Measurements from ENCODE around the gene ABCC5. TPM values are rescaled to one million over a fixed set of nuclear protein-coding genes. Genes with fewer than 3 reads are reported as not detected.

Gene ABCC5
- total RNA-seq, 1 experiment from 2014 or later, result 151 TPM

DNA sequence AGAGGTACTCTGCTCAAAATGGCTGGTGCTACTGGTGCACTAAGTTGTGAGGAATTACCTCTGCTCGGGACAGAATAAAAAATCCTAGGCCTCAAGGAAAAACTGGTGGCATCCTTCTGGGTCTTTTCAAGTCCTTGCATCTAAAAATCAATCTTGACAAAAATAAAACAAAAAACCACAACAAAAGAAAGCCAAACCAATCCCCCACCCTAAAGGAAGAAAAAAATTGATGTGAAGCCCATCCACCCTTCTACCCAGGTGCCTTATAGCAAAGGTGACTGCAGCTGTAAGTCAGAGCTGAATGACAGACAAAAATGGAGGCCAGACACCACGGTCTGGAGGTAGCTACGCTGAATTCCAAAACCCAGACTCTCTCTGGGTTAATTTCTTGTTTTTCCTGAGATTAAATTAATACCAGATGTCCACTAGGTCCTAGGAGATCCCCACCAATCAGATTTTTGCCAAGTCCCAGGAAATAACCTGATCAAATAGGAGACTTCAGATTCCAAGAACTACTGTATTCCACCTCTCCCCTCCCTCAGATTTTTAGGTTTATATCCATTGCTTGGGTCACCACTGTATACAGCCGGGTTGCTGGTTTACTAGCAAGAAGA, 33.5 kb downstream of the ABCC5 start:
- H2AFZ ChIP-seq, result no peak overlapping the region
- peaks cover 84% of the 10 kb centered on the region for H3K36me3 ChIP-seq (ENCODE audit: low read depth)
- H3K27ac ChIP-seq, result no peak overlapping the region
- no peak overlapping the region for H3K4me2 ChIP-seq
- TF ChIP-seq, protein P1, sequence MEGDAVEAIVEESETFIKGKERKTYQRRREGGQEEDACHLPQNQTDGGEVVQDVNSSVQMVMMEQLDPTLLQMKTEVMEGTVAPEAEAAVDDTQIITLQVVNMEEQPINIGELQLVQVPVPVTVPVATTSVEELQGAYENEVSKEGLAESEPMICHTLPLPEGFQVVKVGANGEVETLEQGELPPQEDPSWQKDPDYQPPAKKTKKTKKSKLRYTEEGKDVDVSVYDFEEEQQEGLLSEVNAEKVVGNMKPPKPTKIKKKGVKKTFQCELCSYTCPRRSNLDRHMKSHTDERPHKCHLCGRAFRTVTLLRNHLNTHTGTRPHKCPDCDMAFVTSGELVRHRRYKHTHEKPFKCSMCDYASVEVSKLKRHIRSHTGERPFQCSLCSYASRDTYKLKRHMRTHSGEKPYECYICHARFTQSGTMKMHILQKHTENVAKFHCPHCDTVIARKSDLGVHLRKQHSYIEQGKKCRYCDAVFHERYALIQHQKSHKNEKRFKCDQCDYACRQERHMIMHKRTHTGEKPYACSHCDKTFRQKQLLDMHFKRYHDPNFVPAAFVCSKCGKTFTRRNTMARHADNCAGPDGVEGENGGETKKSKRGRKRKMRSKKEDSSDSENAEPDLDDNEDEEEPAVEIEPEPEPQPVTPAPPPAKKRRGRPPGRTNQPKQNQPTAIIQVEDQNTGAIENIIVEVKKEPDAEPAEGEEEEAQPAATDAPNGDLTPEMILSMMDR (conservative IDR thresholded peaks at IDR 0.05), result no peak
- no peak for TF ChIP-seq EZH2 (IDR thresholded peaks at IDR 0.05; ENCODE audit: low read depth)
- H4K20me1 ChIP-seq (ENCODE audit: insufficient read depth), result no peaks in the 10 kb centered on the region
- H3F3A ChIP-seq (ENCODE audit: insufficient read depth, low read depth), result peaks cover 6% of the 10 kb centered on the region; the same call in 1 of the 2 replicates
- POLR2A ChIA-PET (ENCODE audit: unreplicated experiment), result no interaction called here
- H3K9me3 ChIP-seq (ENCODE audit: insufficient read depth, low read depth), result no peaks in the 10 kb centered on the region
- no peaks in the 10 kb centered on the region for H3K27me3 ChIP-seq (ENCODE audit: insufficient read depth, low read depth)
- H3K79me2 ChIP-seq (ENCODE audit: low read depth), result 0 out of 2 replicates have a peak, but pooled peaks cover 5% of the 10 kb centered on the region
- no peak for DNase-seq
- H3K9me2 ChIP-seq (ENCODE audit: insufficient read depth), result no peaks in the 10 kb centered on the region
- CTCF ChIA-PET, result interaction anchor here (0.6 to 0.7 kb wide), 2 partner anchors 51 to 232 kb away, joined by 3 to 4 read pairs; no protein-coding TSS in a partner anchor
- intact Hi-C loops (cut with micrococcal nuclease; ENCODE audit: unreplicated experiment), result no loop called here
- no peaks in the 10 kb centered on the region for H3K4me1 ChIP-seq (replicated peaks; ENCODE audit: insufficient read depth)
- H3K4me3 ChIP-seq, result no peak overlapping the region
- no TSS peak for BruUV-seq (replicated peaks)

DNA sequence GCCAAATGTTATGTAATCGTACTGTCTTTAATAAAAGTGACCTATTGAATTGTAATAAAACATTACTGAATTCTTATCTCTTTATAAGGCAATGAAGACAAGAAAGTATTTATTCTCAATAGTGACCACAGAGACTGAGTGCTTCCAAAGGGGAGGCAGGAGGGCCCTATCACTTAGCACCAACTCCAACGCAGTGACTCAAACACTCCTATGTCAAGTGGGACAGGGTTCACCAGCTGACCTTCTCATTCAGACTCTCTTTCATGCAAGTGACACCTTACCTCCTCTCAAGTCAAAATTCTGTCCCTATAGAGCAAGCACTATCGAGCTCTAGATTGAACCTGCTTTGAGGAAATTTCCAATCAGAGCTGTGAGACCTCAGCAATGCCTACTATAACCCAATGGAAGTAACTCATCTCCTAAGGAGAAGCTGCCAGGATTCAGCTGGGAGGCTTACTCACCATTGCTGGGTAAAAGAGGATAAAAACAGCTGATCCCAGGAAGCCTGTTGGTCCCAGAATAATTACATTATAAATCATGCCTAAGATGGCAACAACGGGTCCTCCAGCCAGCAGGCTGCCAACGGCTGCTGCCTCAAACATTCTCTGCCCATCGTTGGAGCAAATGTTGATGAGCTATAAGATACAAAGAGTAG, 35.6 kb downstream of the ABCC5 start:
- Histone ChIP-seq H3K4me2 (no peak overlapping the region), H3K9me3 (ENCODE audit: insufficient read depth, low read depth) (no peaks in the 10 kb centered on the region), H3K27me3 (ENCODE audit: insufficient read depth, low read depth) (no peaks in the 10 kb centered on the region), H3K27ac (no peak overlapping the region), H4K20me1 (ENCODE audit: insufficient read depth) (no peaks in the 10 kb centered on the region), H3F3A (ENCODE audit: insufficient read depth, low read depth) (peaks cover 19% of the 10 kb centered on the region; the same call in 1 of the 2 replicates), H3K9me2 (ENCODE audit: insufficient read depth) (no peaks in the 10 kb centered on the region), H3K4me3 (no peak overlapping the region), H3K36me3 (ENCODE audit: low read depth) (peaks cover 91% of the 10 kb centered on the region), H2AFZ (no peak overlapping the region), H3K4me1 (replicated peaks; ENCODE audit: insufficient read depth) (no peaks in the 10 kb centered on the region), H3K79me2 (ENCODE audit: low read depth) (0 out of 2 replicates have a peak, but pooled peaks cover 3% of the 10 kb centered on the region)
- TF ChIP-seq EZH2 (IDR thresholded peaks at IDR 0.05; ENCODE audit: low read depth), result no peak
- TF ChIP-seq, protein P1 (conservative IDR thresholded peaks at IDR 0.05), result no peak
- intact Hi-C loops (cut with micrococcal nuclease; ENCODE audit: unreplicated experiment), result no loop called here
- DNase-seq, result no peak
- ChIA-PET POLR2A (ENCODE audit: unreplicated experiment) (interaction anchor here (0.7 kb wide), 1 partner anchor 33 kb away, joined by 3 read pairs; no protein-coding TSS in a partner anchor), CTCF (no interaction called here)
- no TSS peak for BruUV-seq (replicated peaks)

DNA sequence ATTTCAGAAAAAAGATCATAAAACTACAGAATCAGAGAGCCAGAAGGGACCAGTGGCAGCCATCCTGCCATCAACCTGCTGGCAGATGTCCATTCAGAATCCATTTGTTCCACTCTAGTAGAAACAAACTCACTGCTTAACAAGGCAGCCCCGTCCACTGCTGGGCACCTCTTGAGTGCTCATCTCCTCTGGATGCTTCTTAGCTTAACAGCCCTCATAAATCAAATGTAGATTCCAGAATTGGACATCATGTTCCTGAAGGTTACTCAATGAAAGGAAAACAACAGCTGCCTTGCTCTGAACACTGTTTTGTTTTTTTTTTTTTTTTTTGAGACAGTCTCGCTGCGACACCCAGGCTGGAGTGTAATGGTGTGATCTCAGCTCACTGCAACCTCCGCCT, 37.3 kb downstream of the ABCC5 start:
- TF ChIP-seq, protein P1 (conservative IDR thresholded peaks at IDR 0.05), result no peak
- no peak for TF ChIP-seq EZH2 (IDR thresholded peaks at IDR 0.05; ENCODE audit: low read depth)
- Histone ChIP-seq H2AFZ (no peak overlapping the region), H3K9me2 (ENCODE audit: insufficient read depth) (no peaks in the 10 kb centered on the region), H3K9me3 (ENCODE audit: insufficient read depth, low read depth) (no peaks in the 10 kb centered on the region), H3K79me2 (ENCODE audit: low read depth) (no peaks in the 10 kb centered on the region), H3K27me3 (ENCODE audit: insufficient read depth, low read depth) (no peaks in the 10 kb centered on the region), H3K4me1 (replicated peaks; ENCODE audit: insufficient read depth) (no peaks in the 10 kb centered on the region), H3K4me3 (no peak overlapping the region), H3K4me2 (no peak overlapping the region), H3K36me3 (ENCODE audit: low read depth) (peaks cover 93% of the 10 kb centered on the region), H3K27ac (no peak overlapping the region), H3F3A (ENCODE audit: insufficient read depth, low read depth) (peaks cover 20% of the 10 kb centered on the region; the same call in 1 of the 2 replicates), H4K20me1 (ENCODE audit: insufficient read depth) (no peaks in the 10 kb centered on the region)
- ChIA-PET CTCF (interaction anchor here (0.6 kb wide), 1 partner anchor 29 kb away, joined by 3 read pairs; no protein-coding TSS in a partner anchor), POLR2A (ENCODE audit: unreplicated experiment) (no interaction called here)
- BruUV-seq (replicated peaks), result no TSS peak
- DNase-seq, result no peak
- intact Hi-C loops (cut with micrococcal nuclease; ENCODE audit: unreplicated experiment), result no loop called here

All from PC-9 (cell line).